ENCODE data around the gene ADIRF.

- TF ChIP-seq SMC3 (conservative IDR thresholded peaks at IDR 0.05; ENCODE audit: poor library complexity) (no peak), CTCF (IDR thresholded peaks at IDR 0.05; ENCODE audit: poor library complexity, severe bottlenecking) (no peak), RAD21 (conservative IDR thresholded peaks at IDR 0.05) (no peak), EZH2 (IDR thresholded peaks at IDR 0.05; ENCODE audit: borderline replicate concordance, insufficient read depth, low read length, poor library complexity, severe bottlenecking) (no peak), EP300 (conservative IDR thresholded peaks at IDR 0.05; ENCODE audit: poor library complexity, severe bottlenecking) (no peak), POLR2AphosphoS5 (IDR thresholded peaks at IDR 0.05) (no peak), MXI1 (conservative IDR thresholded peaks at IDR 0.05; ENCODE audit: poor library complexity, severe bottlenecking) (no peak), TAF1 (IDR thresholded peaks at IDR 0.05; ENCODE audit: low read depth) (no peak)
Measured at GRCh38 chr10:86956195-86956847, 12.0 kb upstream of the ADIRF start.
